Ascending aorta (tissue), 2 donors: ENCODE measurements around the gene BEND7. TPM values are rescaled to one million over a fixed set of nuclear protein-coding genes. Genes with fewer than 3 reads are reported as not detected.

ENCODE experiments used
- DNase-seq, 2 donors: peaks; one replicate each; pipeline ENCODE4 v3.0.0-alpha.2; 2019; ENCODE audit warnings: low spot score in 2 of 2
- H3K27ac ChIP-seq, 2 donors: fragments of 200-600 bp; sonication (generic); one replicate each; pipeline ENCODE4 v1.5.1; 2016 to 2017; ENCODE audit warnings: mild to moderate bottlenecking in 1 of 2
- H3K27me3 ChIP-seq: fragments of 200-600 bp; sonication (generic); one replicate; pipeline ENCODE4 v1.5.1; 2017
- H3K36me3 ChIP-seq, 2 donors: fragments of 200-600 bp; sonication (generic); one replicate each; pipeline ENCODE4 v1.5.1; 2016
- H3K4me1 ChIP-seq, 2 donors: fragments of 200-600 bp; sonication (generic); one replicate each; pipeline ENCODE4 v1.5.1; 2016 to 2017; ENCODE audit warnings: mild to moderate bottlenecking in 1 of 2
- H3K4me3 ChIP-seq, 2 donors: fragments of 200-600 bp; sonication (generic); one replicate each; pipeline ENCODE4 v1.5.1; 2016 to 2017; ENCODE audit warnings: mild to moderate bottlenecking in 1 of 2
- H3K9me3 ChIP-seq, 2 donors: fragments of 200-600 bp; sonication (generic); one replicate each; pipeline ENCODE4 v1.5.1; 2016
- CTCF ChIP-seq, 3 experiments: fragments of 200-600 bp in 2 of 3; fragments of 450-650 bp in 1 of 3; sonication (generic) in 2 of 3; IDR thresholded peaks; one replicate each; pipeline ENCODE4 v1.5.1; 2016 to 2019; ENCODE audit warnings: antibody characterized with exemption in 3 of 3, mild to moderate bottlenecking in 1 of 3, moderate library complexity in 1 of 3
- intact Hi-C: fragments of 100-400 bp; cut with DNase I; formaldehyde crosslinking; loops from one replicate; pipeline ENCODE4 v1.15.1; 2023
- total RNA-seq: library from RNA; depleted of rRNA; stranded (reverse); fragments of >200 nt; gene quantifications from one replicate; pipeline ENCODE4 v1.1.0, GENCODE V29; 2016

The BEND7 gene
- 6.9 TPM for total RNA-seq

- peak within 1 kb of the TSS; percentile 66 to 80 for H3K4me3 ChIP-seq
- H3K9me3 ChIP-seq = no peaks in the 10 kb centered on the region
- TF ChIP-seq CTCF (IDR thresholded peaks at IDR 0.05) = no peak
- H3K4me1 ChIP-seq = peaks cover 0 to 5% of the 10 kb centered on the region in 2 donors
- no peaks in the 10 kb centered on the region for H3K36me3 ChIP-seq
- DNase-seq = no peak
- H3K27me3 ChIP-seq = no peaks in the 10 kb centered on the region
- intact Hi-C loops = loop anchor here (2.0 to 5.0 kb wide), 3 partner anchors 58 to 227 kb away; partner anchors contain the start of genes PHYH, PRPF18 and SEPHS1
- peak within 1 kb of the TSS; percentile 65 to 82 for H3K27ac ChIP-seq
Observed at GRCh38 chr10:13528875-13529713, at the start of gene BEND7. BEND7 (minus strand) TSS chr10:13529014; CDS start chr10:13528533, 481 bp downstream.

GRCh38 chr10:13573960-13574359, 45.1 kb upstream of the BEND7 start:
- intact Hi-C loops = no loop called here
- no peak for DNase-seq
- TF ChIP-seq CTCF (IDR thresholded peaks at IDR 0.05) = no peak

GRCh38 chr10:13571541-13571940, 42.7 kb upstream of the BEND7 start:
- H3K4me1 ChIP-seq = no peaks in the 10 kb centered on the region
- no peaks in the 10 kb centered on the region for H3K27me3 ChIP-seq
- DNase-seq = no peak
- no peak for TF ChIP-seq CTCF (IDR thresholded peaks at IDR 0.05)
- no peak overlapping the region for H3K4me3 ChIP-seq
- no peak overlapping the region for H3K27ac ChIP-seq
- no peaks in the 10 kb centered on the region for H3K36me3 ChIP-seq
- H3K9me3 ChIP-seq = no peaks in the 10 kb centered on the region
- intact Hi-C loops = no loop called here

More at GRCh38 chr10:13573960-13574359, 45.1 kb upstream of the BEND7 start:
- no peak overlapping the region for H3K27ac ChIP-seq
- H3K4me1 ChIP-seq = no peaks in the 10 kb centered on the region
- no peaks in the 10 kb centered on the region for H3K9me3 ChIP-seq
- H3K4me3 ChIP-seq = no peak overlapping the region
- H3K27me3 ChIP-seq = no peaks in the 10 kb centered on the region
- H3K36me3 ChIP-seq = no peaks in the 10 kb centered on the region

- Histone ChIP-seq H3K9me3 (no peaks in the 10 kb centered on the region), H3K27ac (no peak overlapping the region), H3K36me3 (no peaks in the 10 kb centered on the region), H3K27me3 (no peaks in the 10 kb centered on the region), H3K4me3 (no peak overlapping the region), H3K4me1 (no peaks in the 10 kb centered on the region)
- TF ChIP-seq CTCF (IDR thresholded peaks at IDR 0.05) = no peak
- intact Hi-C loops = no loop called here
- no peak for DNase-seq
Observed at GRCh38 chr10:13567030-13567429, 38.2 kb upstream of the BEND7 start.

GRCh38 chr10:13564576-13564975, 35.8 kb upstream of the BEND7 start:
- intact Hi-C loops = no loop called here
- no peak for TF ChIP-seq CTCF (IDR thresholded peaks at IDR 0.05)
- no peaks in the 10 kb centered on the region for H3K36me3 ChIP-seq
- no peak for DNase-seq
- no peaks in the 10 kb centered on the region for H3K4me1 ChIP-seq
- no peak overlapping the region for H3K4me3 ChIP-seq
- no peaks in the 10 kb centered on the region for H3K27me3 ChIP-seq
- no peak overlapping the region for H3K27ac ChIP-seq
- H3K9me3 ChIP-seq = no peaks in the 10 kb centered on the region
